ENCODE results near the gene ANK2. TPM values are rescaled to one million over a fixed set of nuclear protein-coding genes. Genes with fewer than 3 reads are reported as not detected.

Gene ANK2
- total and polyA plus RNA-seq, 4 donors, result 1.1 to 61.2 (median 12.5) TPM

- Histone ChIP-seq H3K27me3 (ENCODE audit: control insufficient read depth in 3 of 3, insufficient read depth in 3 of 3, low read length in 2 of 3) (no peaks in the 10 kb centered on the region), H3K9ac (ENCODE audit: insufficient read depth in 1 of 2, low read length in 2 of 2) (no peak overlapping the region), H3K36me3 (ENCODE audit: control insufficient read depth in 4 of 4, insufficient read depth in 4 of 4, low read length in 4 of 4) (no peaks in the 10 kb centered on the region), H3K4me3 (no peak overlapping the region), H3K27ac (ENCODE audit: low read depth in 1 of 2, low read length in 1 of 2) (no peak overlapping the region), H3K4me1 (ENCODE audit: control insufficient read depth in 5 of 5, insufficient read depth in 5 of 5, low read length in 5 of 5) (peaks cover 0 to 7% (median 0%) of the 10 kb centered on the region in 5 donors), H3K9me3 (ENCODE audit: control insufficient read depth in 4 of 4, insufficient read depth in 3 of 4, low read length in 3 of 4) (no peaks in the 10 kb centered on the region)
- peak; percentile 22 to 46 (median 31) for DNase-seq
- TF ChIP-seq, protein P1, sequence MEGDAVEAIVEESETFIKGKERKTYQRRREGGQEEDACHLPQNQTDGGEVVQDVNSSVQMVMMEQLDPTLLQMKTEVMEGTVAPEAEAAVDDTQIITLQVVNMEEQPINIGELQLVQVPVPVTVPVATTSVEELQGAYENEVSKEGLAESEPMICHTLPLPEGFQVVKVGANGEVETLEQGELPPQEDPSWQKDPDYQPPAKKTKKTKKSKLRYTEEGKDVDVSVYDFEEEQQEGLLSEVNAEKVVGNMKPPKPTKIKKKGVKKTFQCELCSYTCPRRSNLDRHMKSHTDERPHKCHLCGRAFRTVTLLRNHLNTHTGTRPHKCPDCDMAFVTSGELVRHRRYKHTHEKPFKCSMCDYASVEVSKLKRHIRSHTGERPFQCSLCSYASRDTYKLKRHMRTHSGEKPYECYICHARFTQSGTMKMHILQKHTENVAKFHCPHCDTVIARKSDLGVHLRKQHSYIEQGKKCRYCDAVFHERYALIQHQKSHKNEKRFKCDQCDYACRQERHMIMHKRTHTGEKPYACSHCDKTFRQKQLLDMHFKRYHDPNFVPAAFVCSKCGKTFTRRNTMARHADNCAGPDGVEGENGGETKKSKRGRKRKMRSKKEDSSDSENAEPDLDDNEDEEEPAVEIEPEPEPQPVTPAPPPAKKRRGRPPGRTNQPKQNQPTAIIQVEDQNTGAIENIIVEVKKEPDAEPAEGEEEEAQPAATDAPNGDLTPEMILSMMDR (IDR thresholded peaks at IDR 0.05; ENCODE audit: control extremely low read depth, extremely low read depth), result no peak
- no peak for ATAC-seq (ENCODE audit: insufficient read depth, low FRiP score)
- WGBS, 2 donors, result 50 to 64% methylated on average over 17 of the region's 17 CpGs
Observed at GRCh38 chr4:113116414-113117357, 67.2 kb downstream of the ANK2 start.

GRCh38 chr4:113117358-113117702 lies 67.9 kb downstream of the ANK2 start:
- TF ChIP-seq, protein P1 (IDR thresholded peaks at IDR 0.05; ENCODE audit: control extremely low read depth, extremely low read depth), result no peak
- 69 to 75% methylated on average over 3 of the region's 3 CpGs for WGBS, 2 donors
- Histone ChIP-seq H3K4me3 (no peak overlapping the region), H3K9ac (ENCODE audit: insufficient read depth in 1 of 2, low read length in 2 of 2) (no peak overlapping the region), H3K4me1 (ENCODE audit: control insufficient read depth in 5 of 5, insufficient read depth in 5 of 5, low read length in 5 of 5) (peaks cover 0 to 7% (median 0%) of the 10 kb centered on the region in 5 donors), H3K9me3 (ENCODE audit: control insufficient read depth in 4 of 4, insufficient read depth in 3 of 4, low read length in 3 of 4) (no peaks in the 10 kb centered on the region), H3K27me3 (ENCODE audit: control insufficient read depth in 3 of 3, insufficient read depth in 3 of 3, low read length in 2 of 3) (no peaks in the 10 kb centered on the region), H3K36me3 (ENCODE audit: control insufficient read depth in 4 of 4, insufficient read depth in 4 of 4, low read length in 4 of 4) (no peaks in the 10 kb centered on the region), H3K27ac (ENCODE audit: low read depth in 1 of 2, low read length in 1 of 2) (no peak overlapping the region)
- ATAC-seq (ENCODE audit: insufficient read depth, low FRiP score) (no peak), DNase-seq (no peak)

GRCh38 chr4:113122066-113122465 lies 72.6 kb downstream of the ANK2 start:
- Histone ChIP-seq H3K9ac (ENCODE audit: insufficient read depth in 1 of 2, low read length in 2 of 2) (no peak overlapping the region), H3K4me1 (ENCODE audit: control insufficient read depth in 5 of 5, insufficient read depth in 5 of 5, low read length in 5 of 5) (no peaks in the 10 kb centered on the region), H3K27ac (ENCODE audit: low read depth in 1 of 2, low read length in 1 of 2) (no peak overlapping the region), H3K9me3 (ENCODE audit: control insufficient read depth in 4 of 4, insufficient read depth in 3 of 4, low read length in 3 of 4) (no peaks in the 10 kb centered on the region), H3K27me3 (ENCODE audit: control insufficient read depth in 3 of 3, insufficient read depth in 3 of 3, low read length in 2 of 3) (no peaks in the 10 kb centered on the region), H3K4me3 (no peak overlapping the region), H3K36me3 (ENCODE audit: control insufficient read depth in 4 of 4, insufficient read depth in 4 of 4, low read length in 4 of 4) (no peaks in the 10 kb centered on the region)
- TF ChIP-seq, protein P1 (IDR thresholded peaks at IDR 0.05; ENCODE audit: control extremely low read depth, extremely low read depth), result no peak
- DNase-seq, result no peak
- 85 to 86% methylated on average over 1 of the region's 1 CpG for WGBS, 2 donors
- no peak for ATAC-seq (ENCODE audit: insufficient read depth, low FRiP score)
